Measurements from ENCODE around the gene DDAH1. TPM values are rescaled to one million over a fixed set of nuclear protein-coding genes. Genes with fewer than 3 reads are reported as not detected.

The DDAH1 gene
- total RNA-seq, 1 experiment from 2014 or later: 36.3 TPM

GRCh38 chr1:85278853-85279314, 186.1 kb downstream of the DDAH1 start:
- Mint-ChIP-seq H3K27ac (no peak overlapping the region), H3K4me1 (peaks cover 40 to 47% of the 10 kb centered on the region in 2 experiments), H3K4me3 (no peak overlapping the region), H3K27me3 (ENCODE audit: low read depth) (no peaks in the 10 kb centered on the region), H3K36me3 (ENCODE audit: insufficient read depth in 1 of 3, low read depth in 3 of 3) (peaks cover 0 to 2% (median 0%) of the 10 kb centered on the region in 3 experiments; a peak in 1 of 7 replicates), H3K9me3 (no peaks in the 10 kb centered on the region)
- no CpG with 5 or more reads among the region's 2 CpGs for WGBS (ENCODE audit: extremely low coverage, insufficient read length, low lambda C conversion rate)
- Histone ChIP-seq H2BK15ac (ENCODE audit: low read depth, low read length) (no peak overlapping the region), H3K18ac (ENCODE audit: insufficient read length, low read depth, low read length) (no peak overlapping the region), H3K4ac (ENCODE audit: low read depth, low read length) (no peak overlapping the region), H3K56ac (ENCODE audit: insufficient read length, low read depth, low read length) (no peak overlapping the region), H3K9me3 (ENCODE audit: control insufficient read depth, low read depth, low read length) (no peaks in the 10 kb centered on the region), H4K91ac (ENCODE audit: insufficient read length, low read depth, low read length) (no peak overlapping the region), H3K27me3 (ENCODE audit: insufficient read depth, low read length) (no peaks in the 10 kb centered on the region), H3K14ac (ENCODE audit: insufficient read depth, low read length) (no peak overlapping the region), H2BK20ac (ENCODE audit: low read depth, low read length, poor library complexity, severe bottlenecking) (no peak overlapping the region), H3K9ac (ENCODE audit: extremely low read depth, insufficient read length, low read length) (no peak overlapping the region), H2BK12ac (ENCODE audit: insufficient read length, low read depth, low read length) (no peak overlapping the region), H4K20me1 (ENCODE audit: control insufficient read depth, insufficient read depth, insufficient read length) (no peaks in the 10 kb centered on the region), H3K23ac (ENCODE audit: insufficient read length, low read depth, low read length) (no peak overlapping the region), H4K5ac (ENCODE audit: insufficient read length, low read depth, low read length) (no peak overlapping the region), H2BK120ac (ENCODE audit: low read depth, low read length, poor library complexity, severe bottlenecking) (no peak overlapping the region), H3K79me1 (ENCODE audit: insufficient read depth, low read depth, low read length, poor library complexity, severe bottlenecking) (no peaks in the 10 kb centered on the region), H3K79me2 (ENCODE audit: insufficient read depth, low read length) (peaks cover 2% of the 10 kb centered on the region; the same call in 1 of the 2 replicates), H2AFZ (ENCODE audit: low read length) (no peak overlapping the region), H2BK5ac (ENCODE audit: insufficient read length, low read length) (no peak overlapping the region), H3K23me2 (ENCODE audit: insufficient read length, low read depth, low read length, poor library complexity, severe bottlenecking) (peaks cover 6% of the 10 kb centered on the region), H3T11ph (ENCODE audit: low read length) (no peak overlapping the region), H3K4me2 (ENCODE audit: insufficient read depth, insufficient read length, low read length) (no peak overlapping the region), H4K8ac (replicated peaks; ENCODE audit: insufficient read length, low read depth, low read length) (no peak overlapping the region), H2AK5ac (ENCODE audit: insufficient read length, low read length) (no peak overlapping the region), H3K4me1 (ENCODE audit: insufficient read depth, low read length) (0 out of 2 replicates have a peak, but pooled peaks cover 2% of the 10 kb centered on the region), H3K27ac (ENCODE audit: insufficient read length, low read depth, low read length) (no peak overlapping the region)
- TF ChIP-seq, protein P1, sequence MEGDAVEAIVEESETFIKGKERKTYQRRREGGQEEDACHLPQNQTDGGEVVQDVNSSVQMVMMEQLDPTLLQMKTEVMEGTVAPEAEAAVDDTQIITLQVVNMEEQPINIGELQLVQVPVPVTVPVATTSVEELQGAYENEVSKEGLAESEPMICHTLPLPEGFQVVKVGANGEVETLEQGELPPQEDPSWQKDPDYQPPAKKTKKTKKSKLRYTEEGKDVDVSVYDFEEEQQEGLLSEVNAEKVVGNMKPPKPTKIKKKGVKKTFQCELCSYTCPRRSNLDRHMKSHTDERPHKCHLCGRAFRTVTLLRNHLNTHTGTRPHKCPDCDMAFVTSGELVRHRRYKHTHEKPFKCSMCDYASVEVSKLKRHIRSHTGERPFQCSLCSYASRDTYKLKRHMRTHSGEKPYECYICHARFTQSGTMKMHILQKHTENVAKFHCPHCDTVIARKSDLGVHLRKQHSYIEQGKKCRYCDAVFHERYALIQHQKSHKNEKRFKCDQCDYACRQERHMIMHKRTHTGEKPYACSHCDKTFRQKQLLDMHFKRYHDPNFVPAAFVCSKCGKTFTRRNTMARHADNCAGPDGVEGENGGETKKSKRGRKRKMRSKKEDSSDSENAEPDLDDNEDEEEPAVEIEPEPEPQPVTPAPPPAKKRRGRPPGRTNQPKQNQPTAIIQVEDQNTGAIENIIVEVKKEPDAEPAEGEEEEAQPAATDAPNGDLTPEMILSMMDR (conservative IDR thresholded peaks at IDR 0.05): no peak
- DNase-seq: no peak

All from H9 (cell line).